Stimulated activated CD8-positive, alpha-beta memory T cell treated with anti-CD3 and anti-CD28 coated beads, Interleukin-2, amount 100 ng/mL, for 1 hour (primary cell): ENCODE data around the gene CTPS1.

ENCODE experiments used
- DNase-seq, 2 donors: peaks; one replicate each; pipeline ENCODE4 v3.0.0-alpha.2; 2020; ENCODE audit warnings: low read depth in 2 of 2

The CTPS1 gene

DNA sequence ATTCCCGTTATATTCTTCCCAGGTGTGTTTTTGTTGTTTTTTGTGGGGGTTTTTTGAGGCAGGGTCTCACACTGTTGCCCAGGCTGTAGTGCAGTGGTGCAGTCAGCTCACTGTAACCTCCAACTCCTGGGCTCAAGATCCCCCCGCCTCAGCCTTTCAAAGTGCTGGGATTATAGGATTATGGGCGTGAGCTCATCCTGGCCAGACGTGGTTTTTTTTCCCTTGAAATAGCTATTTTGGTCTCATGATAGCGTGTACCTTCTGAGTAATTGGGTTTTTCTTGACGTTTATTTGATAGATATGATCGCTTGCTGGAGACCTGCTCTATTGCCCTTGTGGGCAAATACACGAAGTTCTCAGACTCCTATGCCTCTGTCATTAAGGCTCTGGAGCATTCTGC lies 17.6 kb downstream of the CTPS1 start:
- DNase-seq: no peak

DNA sequence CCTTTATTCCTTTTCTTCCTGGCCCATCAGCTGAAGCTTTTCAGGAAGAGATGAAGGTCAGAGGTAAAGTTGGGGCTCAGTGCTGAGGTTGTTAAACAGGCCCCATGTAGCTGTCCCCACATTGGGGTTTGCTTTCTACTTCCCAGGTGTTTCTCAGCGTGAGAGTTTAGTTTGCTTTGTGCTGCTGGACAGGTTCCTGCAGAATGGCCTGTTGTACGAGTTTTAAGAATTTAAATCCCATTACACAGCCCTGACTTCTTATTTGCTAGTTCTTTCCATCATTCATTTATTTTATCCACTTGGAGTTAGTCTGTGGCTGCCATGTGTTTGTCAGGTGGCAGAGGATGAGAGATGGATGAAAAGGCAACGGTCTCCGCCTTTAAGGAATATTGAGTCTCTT lies 19.2 kb downstream of the CTPS1 start:
- DNase-seq: no peak

DNA sequence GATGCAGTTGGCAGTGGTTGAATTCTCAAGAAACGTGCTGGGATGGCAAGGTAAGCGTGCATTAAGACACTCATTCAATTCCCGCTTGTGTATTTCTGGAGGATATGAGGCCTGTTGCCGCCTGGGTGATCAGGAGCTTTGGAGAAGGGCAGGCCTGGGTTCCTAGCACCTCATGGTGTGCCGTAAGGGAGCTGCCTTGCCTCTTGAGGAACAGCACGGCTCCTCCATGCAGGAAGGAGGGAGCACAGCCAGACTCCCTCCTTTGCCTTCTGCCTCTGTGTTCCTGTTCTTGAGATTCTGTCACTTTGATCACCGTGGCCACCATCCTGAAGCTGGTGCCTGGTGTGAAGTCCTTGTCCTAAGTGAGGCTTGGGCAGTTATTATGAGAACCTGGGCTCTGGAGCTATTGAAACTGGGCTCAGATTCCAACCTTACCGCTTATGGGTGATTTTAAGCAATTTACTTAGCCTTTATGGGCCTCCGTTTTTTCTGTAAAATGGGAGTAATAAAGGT lies 23.7 kb downstream of the CTPS1 start:
- DNase-seq: no peak

DNA sequence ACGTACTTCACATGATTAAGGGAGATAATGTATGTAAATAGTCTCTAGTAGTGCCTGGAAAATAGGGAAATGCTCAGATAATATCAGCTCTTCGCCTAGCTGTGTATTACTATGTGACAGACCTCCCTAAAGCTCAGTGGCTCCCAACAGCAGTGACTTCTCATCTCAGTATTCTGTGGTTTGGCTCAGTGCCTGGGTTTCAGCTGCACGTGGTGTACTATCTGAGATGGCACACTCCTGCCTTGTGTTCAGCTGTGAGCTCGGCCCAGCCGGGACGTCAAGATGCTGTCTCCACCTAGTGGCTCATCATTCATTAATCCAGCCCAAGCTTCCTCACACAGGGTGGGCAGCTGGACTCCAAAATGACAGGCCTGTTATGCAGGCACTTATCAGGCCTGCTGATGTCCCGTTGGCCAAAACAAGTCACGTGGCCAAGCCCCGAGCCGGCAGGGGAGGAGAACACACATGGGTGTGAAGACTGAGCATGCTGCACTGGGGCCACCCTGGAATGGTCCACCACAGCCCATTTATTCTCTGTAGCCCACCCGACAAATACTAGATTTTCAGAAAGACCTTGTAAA lies 24.2 kb downstream of the CTPS1 start:
- DNase-seq: peak; percentile 66 to 74

DNA sequence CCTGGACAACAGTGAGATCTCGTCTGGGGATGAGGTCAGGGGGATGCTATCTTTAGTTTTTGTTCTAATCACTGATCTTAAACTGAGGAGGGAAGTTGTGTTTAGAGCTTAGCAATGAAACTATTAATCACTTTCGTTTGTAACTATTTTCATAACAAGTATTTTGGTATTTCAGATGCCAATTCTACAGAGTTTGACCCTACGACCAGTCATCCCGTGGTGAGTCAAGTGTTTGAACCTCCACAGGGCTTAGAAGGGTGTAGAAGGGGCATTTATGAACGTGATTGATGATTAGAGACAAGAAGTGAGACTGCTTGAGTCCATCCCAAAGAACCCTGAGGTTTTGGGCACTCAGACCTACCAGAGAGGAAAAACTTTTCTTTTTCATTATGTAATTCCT lies 26.4 kb downstream of the CTPS1 start:
- DNase-seq: no peak

DNA sequence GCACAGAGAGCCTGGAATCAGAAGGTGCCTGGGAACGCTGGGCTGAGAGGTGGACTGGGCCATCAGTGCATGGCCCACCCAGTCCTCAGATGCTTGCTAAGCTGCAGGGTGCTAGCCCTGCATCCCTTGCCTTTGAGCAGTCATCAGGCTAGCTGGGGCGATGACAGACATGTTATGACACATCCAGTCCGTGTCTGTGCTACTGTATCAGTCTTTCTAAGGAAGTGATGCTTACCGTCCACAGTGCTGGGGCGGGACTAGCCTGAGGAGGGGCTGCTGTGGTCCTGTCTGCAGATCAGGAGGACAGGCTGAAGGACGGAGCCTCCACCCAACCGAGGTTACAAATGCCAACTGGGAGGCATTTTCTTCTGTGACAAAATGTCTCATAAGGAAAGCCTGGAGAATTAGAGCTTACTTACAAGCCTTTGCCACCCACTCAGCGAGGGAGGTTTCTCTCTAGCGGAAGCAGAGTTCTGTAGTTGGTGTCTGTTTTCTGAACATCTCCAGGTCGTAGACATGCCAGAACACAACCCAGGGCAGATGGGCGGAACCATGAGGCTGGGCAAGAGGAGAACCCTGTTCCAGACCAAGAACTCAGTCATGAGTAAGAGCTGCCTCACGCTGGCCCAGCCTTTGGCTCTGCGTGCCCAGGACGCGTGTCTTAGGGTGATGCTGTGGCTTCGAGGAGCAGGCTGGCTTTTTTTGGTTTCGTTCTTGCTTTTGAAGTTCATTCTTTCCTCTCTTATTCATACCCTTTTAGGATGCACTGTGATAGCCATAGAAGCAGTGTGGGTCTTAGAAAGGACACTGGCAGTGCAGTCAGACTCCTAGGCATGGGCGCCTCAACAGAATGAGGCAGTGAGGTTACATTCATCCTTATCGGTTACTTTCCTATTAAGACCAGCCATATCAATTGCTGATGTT lies 27.7 kb downstream of the CTPS1 start:
- DNase-seq: no peak

DNA sequence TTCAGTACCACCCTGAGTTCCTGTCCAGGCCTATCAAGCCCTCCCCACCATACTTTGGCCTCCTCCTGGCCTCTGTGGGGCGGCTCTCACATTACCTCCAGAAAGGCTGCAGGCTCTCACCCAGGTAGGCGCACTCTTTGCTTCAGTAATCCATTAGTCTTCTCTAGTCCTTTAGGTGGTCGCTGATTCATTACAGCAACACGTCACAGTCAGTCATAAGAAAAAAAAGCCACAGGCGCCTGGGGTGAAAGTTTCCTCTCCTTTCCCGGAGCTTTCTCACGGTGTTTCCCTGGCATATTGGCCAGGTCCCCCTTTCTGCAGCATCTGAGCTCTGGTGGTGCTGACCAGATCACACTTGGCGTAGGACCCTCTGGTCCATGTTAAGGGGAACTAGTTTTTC lies 30.0 kb downstream of the CTPS1 start:
- no peak for DNase-seq

DNA sequence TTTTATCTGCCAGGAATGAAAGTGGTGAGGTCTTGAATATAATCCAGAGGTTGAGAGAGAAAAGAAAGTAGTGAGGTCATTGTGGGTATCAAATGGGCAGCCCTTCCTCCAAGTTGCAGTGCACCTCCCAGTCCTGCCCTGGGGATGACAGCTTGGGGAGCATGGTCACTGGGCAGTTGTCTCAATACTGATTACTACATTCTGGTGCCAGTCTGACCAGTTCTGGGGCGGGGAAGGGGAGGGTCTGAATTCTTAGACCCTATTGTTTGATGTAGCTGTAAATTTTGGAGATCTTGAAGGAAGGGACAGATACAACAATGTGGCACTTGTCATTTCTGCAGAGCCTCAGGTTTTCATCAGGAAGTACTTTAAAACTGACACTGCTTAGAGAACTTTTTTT lies 30.8 kb downstream of the CTPS1 start:
- no peak for DNase-seq

DNA sequence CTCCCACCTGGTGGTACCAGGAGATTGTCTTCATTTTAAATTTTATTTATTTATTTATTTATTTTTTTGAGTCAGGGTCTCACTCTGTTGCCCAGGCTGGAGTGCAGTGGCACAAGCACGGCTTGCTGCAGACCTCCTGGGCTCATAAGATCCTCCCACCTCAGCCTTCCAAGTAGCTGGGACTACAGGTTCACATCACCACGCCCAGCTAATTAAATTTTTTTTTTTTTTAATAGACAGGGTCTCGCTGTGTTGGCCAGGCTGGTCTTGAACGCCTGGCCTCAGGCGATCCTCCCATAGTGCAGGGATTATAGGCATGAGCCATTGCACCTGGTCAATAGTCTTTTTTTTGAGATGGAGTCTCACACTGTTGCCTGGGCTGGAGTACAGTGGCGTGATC lies 33.5 kb downstream of the CTPS1 start:
- no peak for DNase-seq

DNA sequence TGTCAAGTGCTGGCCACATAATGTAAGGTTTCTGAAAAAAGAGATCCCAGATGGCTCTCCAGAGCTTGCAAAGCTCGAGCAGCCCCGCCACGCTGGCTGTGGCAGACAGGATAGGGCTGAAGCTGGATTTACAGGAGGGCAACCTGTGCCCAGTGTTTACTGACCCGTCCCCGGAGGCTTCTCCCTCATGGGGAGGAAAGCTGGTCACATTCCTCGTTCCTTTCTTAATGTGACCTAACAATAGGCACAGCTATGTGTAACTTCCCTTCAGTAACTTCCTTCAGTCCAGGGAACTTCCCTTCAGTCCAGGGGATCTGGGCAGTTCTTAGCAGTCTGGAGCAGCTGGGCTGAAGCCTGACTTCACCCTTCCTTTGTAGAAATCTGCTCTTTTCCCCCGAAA lies 34.3 kb downstream of the CTPS1 start:
- no peak for DNase-seq

DNA sequence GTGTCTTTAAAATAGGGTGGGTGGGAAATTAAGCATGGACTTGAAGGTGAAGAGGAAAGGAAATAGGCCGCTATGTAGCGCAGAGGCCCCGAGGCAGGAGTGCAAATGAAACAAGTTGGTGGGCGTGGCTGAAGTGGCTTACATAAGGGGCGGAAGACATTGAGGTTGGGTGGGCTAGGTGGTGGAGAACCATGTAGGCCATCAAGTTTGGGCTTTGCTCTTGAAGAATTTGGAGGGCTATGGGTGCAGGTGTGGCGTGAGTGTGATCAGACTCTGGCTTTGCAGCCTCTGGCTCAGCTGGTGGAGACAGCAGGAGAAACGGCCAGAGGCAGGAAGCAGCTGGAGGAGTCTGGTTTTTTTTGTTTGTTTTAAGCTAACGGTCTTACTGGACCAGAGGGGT lies 35.4 kb downstream of the CTPS1 start:
- no peak for DNase-seq

DNA sequence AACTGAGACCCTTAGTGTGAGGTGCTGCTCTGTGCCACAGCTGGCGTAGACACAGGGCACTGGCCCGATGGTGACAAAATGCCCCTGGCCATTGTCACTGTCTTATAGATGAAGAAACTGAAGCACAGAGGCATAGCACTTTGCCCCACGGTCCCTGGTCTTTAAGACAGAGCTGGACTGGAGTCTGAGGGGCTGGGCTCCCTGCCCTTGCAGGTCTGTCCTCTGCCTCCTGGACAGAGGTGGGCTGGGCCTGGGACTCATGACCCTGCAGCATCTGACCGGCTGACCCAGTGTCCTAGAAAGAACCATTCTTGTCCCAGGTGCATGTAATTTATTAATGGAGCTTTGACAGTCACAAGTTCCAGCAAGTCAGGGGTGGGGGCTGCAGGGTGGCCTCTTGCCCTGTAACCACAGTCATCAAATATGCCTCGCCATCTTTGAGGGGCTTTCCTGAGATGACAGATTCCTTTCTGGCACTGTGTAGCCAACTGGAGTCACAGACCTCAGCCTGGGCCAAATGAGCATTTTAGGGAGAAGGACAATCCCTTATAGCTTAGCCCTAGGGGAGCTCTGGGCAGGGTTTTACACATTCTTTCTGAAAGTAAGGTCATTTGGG lies 35.9 kb downstream of the CTPS1 start:
- no peak for DNase-seq

DNA sequence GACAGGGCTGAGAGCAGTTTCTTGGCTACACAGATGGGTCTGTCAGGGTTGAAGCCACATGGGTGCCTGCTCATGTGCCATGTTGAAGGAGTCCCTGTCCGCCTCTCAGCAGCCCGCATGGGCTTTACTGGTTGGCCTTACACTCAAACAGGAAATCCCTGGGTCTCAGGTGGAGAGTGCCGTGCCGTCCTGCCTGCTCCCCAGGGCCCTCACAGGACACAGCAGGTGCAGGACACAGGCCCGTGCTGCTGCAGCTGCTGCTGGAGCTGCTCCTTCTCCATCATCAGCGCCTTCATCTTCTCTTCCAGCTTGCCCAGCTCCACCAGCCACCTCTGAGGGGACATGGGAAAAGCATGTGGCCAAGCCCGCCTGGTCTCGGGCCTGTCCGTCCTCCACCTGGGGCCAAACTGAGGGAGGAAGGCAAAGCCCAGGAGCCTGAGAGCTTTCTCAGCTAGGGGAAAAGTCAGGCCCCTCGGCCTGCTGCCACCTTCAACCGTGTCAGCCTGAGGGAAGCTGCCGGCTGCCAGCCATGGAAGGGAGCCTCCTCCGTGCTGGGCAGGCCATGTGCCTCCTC lies 36.5 kb downstream of the CTPS1 start:
- DNase-seq: no peak

DNA sequence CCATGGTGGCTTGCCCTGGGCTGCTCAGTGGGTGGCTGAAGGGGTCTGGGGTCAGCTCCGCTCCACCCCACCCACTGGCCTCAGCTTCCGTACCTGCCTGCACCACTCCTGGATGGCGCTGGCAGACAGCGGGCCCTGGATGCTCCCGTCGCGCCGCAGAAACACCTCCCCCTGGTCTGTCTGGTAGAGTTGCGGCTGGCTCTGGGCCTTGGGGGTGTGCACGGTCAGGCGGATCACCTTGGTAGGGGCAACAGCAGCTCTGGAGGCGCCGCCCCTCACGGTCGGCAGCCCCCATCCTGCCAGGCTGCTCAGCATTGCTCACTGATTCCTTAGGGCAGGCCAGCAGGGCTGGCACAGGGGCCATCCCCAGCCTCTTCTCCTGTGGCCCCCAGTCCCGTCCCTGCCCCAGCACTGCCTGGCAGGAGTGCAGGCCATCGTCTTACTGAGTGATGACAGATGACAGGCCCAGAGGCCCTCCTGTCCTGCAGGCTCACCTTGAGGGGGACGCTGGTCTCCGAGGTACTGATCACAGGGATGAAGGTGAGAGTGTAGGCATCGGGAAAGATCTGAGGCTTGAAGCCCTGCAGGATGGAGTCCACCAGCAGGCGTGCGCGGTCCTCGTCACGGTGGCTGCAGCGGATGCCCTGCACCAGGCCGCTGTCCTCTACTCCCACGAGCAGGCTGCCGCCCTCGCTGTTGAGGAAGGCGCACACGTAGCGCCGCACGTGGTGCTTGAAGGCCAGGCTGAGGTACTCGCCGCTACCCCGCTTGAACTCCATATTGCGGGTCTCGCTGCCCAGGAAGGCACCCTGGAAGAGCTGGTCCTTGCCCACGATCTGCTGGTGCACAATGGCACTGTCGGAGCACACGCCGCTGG lies 37.9 kb downstream of the CTPS1 start:
- no peak for DNase-seq

DNA sequence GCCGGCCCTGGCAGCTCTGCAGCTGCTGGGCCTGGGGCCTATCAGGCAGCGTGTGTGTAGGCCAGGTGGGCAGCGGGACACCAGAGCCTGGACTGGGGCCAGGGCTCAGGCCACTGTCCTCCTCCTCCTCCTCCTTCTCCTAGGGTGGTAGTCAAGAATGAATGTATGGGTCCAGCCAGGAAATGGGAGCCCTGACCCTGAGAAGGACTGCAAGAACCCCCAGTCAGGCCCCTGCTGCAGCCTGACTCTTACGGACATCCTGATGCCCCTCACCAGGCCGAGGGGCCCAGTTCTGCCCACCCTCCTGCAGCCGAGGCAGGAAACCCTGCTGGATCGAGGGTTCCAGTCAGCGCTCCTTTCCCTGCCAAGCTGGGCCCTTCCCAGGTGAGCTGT lies 38.5 kb downstream of the CTPS1 start:
- DNase-seq: no peak

DNA sequence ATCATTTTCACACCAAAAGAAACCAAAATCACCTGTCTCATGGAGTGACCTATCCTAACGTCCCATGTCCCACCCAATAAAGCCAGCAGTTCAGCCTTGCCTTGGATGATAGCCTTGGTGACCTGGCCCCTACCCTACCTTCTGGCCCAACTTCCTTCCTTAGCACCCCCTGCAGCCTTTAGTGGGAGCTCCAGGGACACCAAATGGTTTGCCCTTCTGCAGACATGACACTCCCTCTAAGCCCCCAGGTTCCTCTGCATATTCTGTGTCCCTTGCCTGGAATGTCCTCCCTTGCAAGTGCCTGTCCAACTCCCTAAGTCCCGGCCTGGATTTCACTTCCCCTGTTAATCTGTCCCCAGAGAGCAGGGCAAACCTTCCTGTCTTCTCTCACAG lies 39.9 kb downstream of the CTPS1 start:
- no peak for DNase-seq

DNA sequence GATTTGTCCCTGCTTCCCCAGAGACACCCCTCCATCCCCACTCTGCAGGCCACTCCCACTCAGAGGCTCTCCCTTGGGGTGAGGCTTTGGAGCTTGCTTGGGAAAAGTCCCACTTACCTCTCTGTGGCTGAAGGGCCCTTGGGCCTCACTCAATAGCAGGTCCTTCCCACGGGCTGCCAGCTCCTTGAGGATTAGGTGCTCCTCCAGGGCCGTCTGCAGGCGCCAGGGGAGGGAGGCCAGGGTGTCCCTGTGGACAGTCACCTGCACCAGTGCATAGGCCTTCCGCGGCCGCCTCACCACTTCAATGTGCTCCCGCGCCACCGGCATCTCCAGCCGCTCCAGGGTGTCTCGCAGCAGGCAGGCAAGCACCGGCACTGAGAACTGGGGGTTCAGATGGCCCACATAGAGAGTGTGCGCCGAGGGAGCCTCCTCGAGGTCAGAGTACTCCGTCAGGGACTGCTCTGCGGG lies 40.6 kb downstream of the CTPS1 start:
- DNase-seq: no peak

DNA sequence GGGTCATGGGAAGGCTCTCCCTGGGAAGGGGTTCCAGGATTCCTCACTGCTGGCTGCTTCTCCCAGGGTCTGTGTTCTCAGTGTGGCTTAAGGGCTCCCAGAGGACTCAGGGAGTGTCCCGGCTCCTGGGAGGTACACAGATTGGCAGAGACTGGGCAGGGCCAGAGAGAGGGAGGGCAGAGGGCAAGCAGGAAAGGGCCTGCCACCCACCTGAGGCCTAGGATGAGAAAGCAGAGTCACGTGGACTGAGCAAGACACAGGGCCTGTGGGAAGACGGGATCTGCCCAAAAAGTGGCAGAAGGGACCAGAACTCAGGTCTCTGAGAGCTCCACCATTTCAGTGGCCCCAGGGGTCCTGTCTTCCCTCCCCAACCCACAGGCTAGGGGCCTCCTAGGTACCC lies 41.2 kb downstream of the CTPS1 start:
- no peak for DNase-seq

DNA sequence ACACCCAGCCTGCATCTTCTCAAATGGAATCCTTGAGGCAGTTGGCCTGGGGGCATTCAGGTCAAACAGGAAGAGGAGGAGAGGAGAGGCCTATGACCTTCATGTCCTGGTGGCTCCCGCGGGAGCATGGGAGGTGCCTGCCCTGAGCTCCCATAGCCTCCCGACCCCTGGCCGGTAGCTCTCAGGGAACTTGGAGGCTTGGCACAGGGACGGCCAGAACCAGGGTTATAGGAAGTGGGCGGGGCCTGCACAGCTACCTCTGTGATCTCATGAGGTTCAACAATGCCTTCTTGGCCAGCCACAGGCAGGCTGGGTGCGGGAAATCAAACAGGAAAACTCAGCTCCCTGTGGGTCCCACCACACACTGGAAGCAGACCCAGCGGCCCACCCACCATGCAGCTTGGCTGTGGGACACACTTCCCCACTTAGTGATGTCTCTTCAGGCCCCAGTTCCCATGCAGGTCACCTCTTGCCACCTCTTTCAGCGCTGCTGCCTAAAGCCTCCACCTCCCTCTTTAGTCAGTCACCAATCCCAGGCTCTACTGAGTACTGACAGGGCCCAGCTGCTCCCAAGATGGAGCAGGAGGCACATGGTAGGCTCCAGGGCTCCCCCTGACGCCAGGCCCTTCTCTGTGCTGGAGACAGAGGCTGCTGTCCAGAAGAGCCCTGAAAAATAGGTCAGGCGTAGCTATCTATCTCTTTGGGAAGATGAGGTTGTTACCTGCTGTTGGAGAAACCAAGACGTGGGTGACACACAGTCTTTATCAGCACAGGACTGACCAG lies 42.2 kb downstream of the CTPS1 start, which contains the start of gene SLFNL1:
SLFNL1 (minus strand) TSS at position 200 of the 783 bp plus-strand sequence. CDS start 1,065 bp downstream, outside the sequence.
- no peak for DNase-seq

DNA sequence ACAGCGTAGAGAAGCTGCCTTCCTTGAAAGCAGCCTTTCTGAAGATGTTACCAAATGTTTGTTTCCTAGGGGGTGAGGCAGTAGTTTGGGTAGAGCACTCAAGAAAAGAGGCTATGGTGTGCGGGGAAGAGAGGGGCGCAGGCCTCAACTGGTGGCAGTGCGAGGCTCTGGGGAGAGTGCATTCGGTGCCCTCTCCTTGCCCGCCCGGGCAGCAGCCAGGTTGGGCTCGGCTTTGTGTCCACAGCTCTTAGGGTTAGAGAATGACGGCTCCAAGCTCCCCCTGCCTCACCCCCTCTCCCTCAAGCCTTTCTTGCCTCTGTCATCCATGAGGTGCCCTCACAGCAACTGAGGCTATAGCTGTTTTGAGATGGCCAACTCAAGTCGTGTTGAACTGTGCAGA lies 42.9 kb downstream of the CTPS1 start:
- no peak for DNase-seq
